Stimulated activated CD8-positive, alpha-beta memory T cell treated with anti-CD3 and anti-CD28 coated beads, Interleukin-7, amount 100 ng/mL, for 4 hours (primary cell): Measurements from ENCODE around the gene BRICD5.
"Not testable (repeated sequence)": the region's sequence is repeated elsewhere in the genome, so short reads cannot be mapped to it uniquely, and the experiment has no call there.

Experiments
- DNase-seq, 2 donors: peaks; one replicate each; pipeline ENCODE4 v3.0.0-alpha.2; 2020; ENCODE audit warnings: low read depth in 2 of 2

Gene BRICD5

GRCh38 chr16:2223221-2223941 lies 12.7 kb upstream of the BRICD5 start, which contains the start of gene E4F1:
Gene E4F1 (plus strand): TSS chr16:2223591. CDS start chr16:2223614, 23 bp downstream.
- DNase-seq = peak; percentile 98 to 99

- no peak for DNase-seq
Measured at GRCh38 chr16:2216330-2216729, 5.7 kb upstream of the BRICD5 start.

GRCh38 chr16:2214719-2214968 lies 4.0 kb upstream of the BRICD5 start, which contains the start of gene PGP:
Gene PGP (minus strand): TSS chr16:2214840. CDS start chr16:2214777, 63 bp downstream.
- DNase-seq = no peak

GRCh38 chr16:2213817-2214718 lies 3.4 kb upstream of the BRICD5 start:
- DNase-seq = no peak

DNA sequence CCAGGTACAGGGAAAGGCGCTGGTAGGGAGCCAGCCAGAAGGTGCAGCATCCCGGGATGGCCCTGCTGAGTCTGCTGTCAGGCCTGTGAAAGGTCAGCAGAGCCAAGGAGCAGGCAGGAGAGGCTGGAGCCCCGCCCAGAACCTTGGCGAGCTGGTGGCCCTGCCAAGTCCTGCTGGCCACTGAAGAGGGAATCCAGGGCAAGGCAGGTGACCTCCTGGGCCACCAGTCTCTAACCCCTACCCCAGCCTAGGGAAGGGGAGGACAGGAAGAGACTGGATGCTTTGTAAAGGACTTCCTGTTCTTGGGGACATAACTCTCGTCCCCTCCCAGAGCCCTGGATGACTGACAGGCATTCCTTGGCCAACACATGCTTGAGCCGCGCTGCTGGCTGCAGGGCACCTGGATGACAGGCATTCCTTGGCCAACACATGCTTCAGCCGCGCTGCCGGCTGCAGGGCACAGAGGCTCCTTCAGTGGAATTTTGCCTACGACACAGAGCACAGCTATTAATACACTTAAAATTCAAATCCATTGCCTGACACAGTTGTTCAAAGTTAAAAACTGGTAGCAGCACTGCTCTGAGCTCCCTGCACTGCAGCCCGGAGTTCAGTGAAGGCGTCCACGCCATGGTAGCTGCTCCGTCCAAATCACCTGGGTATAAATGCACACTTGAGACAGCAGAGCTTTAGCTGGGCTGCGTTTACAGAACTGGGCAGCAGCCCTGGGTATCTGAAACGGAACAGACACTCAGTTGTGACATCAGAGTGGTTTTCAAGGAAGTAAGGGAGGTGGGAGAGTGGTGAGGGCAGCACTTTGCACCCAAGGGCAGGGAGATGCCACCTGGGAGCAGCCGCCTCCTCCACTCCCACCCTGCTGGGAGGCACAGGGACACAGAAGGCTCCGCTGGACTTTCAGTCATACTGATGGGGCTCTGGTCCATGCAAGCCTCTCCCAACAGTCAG lies 2.0 kb upstream of the BRICD5 start:
- DNase-seq = no peak

DNA sequence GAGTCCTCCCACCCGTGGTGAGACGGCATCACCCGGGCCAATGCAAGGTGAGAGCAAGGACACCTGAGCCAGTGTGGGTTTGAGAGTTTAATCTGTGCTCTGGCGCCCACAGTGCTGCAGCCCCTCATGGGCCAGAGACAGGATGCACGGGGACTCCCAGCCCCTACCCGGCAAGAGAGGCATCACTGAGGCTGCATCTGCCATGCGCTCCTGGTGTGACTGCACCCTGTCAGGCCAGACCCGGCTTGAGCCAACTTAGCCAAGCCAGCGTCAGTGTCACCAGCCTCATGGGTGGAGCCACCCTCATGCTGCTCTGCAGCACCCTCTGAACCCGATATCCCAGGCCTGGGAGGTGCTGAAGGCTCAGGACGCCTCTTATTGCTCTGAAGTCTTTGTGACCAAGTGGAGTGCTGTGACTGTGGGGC lies 1.3 kb upstream of the BRICD5 start:
- no peak for DNase-seq

DNA sequence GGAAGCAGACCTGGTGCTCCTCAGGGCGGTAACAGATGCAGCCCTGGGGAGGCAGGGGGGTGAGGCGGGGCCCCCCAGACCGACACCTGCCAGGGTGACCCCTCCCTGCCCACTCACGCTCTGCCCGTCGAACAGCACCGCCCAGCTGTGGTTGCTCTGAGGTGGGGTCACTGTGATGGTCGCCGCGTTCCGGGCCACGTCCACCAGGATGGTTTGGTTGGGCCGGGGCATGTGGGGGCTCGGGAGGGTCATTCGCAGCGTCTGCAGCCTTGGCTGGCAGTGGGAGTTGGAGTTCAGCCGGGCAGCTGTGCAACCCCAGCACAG lies 692 bp downstream of the BRICD5 start:
- no peak for DNase-seq

- no peak for DNase-seq
Measured at GRCh38 chr16:2209258-2210008, 1.2 kb downstream of the BRICD5 start.

- no peak for DNase-seq
Measured at GRCh38 chr16:2208772-2209171, 1.9 kb downstream of the BRICD5 start.

DNA sequence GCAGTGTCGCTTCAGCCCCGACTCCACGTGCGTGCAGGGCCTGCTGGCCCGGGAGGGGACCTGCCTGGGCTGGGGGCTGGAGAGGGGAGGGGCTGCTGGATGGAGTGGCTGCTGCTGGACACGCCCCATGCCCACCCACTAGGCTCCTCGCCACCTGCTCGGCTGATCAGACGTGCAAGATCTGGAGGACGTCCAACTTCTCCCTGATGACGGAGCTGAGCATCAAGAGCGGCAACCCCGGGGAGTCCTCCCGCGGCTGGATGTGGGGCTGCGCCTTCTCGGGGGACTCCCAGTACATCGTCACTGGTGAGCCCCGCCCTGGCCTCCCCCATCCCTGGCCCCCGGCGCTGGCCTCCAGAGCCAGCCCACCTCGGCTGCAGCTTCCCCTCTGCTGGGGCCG lies 2.4 kb downstream of the BRICD5 start:
- DNase-seq = no peak

DNA sequence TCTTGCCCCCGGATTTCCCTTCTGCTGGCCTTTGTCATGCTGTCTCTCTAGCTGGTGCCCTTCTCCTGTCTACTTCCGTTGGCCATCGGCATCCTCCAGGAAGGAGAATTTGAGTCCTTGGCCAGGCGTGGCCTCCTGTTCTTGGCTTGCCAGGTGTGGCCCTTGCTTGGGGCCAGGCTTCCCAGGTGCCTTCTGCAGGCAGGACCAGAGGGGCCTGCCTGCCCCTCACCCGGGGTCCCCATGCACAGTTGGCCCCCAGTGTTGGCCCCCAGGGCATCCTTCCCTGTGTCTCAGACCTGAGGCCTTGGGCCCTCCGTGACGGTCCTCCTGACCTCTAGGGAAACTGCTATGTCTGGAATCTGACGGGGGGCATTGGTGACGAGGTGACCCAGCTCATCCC lies 2.8 kb downstream of the BRICD5 start:
- DNase-seq = no peak

DNA sequence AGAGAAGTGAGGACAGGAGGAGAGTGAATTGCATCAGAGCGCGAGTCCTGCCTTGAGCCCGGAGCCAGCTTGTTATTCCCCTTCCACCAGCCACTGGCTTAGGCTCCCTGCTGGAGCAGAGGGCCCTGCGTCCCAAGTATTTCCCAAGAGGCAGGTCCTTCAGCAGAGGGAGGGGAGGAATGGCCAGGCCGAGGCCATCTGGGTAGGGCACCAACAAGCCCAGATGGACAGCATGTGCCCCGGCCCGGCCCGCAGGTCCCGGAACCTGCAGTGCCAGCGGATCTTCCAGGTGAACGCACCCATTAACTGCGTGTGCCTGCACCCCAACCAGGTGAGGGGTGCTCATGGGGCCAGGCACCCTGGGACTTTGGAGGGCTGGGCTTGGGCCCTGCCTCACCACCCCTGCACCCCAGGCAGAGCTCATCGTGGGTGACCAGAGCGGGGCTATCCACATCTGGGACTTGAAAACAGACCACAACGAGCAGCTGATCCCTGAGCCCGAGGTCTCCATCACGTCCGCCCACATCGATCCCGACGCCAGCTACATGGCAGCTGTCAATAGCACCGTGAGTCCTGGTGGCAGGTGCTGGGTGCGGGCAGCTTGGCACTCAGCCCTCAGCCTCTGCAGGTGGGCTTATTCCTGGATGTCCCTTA lies 3.8 kb downstream of the BRICD5 start:
- DNase-seq = no peak

DNA sequence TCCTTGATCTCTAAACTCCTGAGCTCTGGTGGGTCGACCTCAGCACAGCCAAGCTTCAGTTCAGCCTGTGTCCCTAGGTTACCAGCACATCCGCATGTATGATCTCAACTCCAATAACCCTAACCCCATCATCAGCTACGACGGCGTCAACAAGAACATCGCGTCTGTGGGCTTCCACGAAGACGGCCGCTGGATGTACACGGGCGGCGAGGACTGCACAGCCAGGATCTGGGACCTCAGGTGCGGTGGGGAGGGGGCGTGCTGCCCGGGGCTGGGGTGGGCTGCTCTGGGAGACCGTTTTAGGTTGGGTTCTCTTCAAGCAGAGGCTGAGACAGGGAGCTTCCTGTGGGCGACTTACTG lies 4.3 kb downstream of the BRICD5 start:
- no peak for DNase-seq

GRCh38 chr16:2205967-2206313 lies 4.7 kb downstream of the BRICD5 start:
- no peak for DNase-seq

DNA sequence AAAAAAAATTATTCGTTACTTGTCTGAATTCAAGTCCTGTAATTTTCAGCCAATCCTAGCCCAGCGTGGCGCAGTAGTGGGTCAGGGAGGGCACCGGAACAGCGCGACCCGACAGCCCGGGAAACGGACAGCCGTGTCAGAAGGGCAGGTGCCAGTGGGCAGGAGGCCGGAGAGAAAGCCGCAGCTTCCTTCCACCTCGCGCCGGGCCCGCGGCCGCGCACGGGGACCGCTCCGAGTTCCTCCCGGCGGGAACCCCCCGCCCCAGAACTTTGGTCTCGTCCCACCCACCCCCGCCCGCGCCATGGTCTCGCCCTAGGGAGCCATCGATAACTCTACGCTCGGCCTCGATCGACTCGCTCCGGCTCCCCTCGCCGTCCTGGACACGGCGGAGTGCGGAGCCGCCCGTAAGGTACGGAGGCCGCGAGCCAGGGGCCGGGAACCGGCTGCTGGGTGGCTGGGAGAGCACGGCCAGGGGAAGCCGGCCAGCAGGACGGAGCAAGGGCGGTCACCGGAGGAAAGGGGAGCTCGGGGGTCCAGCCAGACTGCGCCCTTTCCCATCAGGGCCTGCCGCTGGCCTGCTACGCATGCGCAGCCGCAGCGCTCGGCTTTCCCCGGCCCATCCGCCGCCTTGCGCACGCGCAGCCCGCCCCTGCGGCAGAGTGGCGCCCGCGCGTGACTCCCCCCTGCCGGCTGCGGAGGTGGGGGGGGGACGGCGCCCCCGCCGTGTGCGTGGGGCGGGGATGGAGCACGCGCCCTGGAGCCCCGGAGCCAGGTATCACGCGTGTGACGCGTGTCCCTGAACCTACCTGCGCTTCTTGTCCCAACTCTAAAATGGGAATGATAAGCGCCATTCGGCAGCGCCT lies 5.3 kb downstream of the BRICD5 start, which contains the start of gene MLST8:
MLST8 (plus strand) TSS at position 351 of the 863 bp plus-strand sequence. CDS start 632 bp downstream, outside the sequence.
- DNase-seq = peak; percentile 75 to 89

- no peak for DNase-seq
Measured at GRCh38 chr16:2204416-2205103, 6.1 kb downstream of the BRICD5 start.

DNA sequence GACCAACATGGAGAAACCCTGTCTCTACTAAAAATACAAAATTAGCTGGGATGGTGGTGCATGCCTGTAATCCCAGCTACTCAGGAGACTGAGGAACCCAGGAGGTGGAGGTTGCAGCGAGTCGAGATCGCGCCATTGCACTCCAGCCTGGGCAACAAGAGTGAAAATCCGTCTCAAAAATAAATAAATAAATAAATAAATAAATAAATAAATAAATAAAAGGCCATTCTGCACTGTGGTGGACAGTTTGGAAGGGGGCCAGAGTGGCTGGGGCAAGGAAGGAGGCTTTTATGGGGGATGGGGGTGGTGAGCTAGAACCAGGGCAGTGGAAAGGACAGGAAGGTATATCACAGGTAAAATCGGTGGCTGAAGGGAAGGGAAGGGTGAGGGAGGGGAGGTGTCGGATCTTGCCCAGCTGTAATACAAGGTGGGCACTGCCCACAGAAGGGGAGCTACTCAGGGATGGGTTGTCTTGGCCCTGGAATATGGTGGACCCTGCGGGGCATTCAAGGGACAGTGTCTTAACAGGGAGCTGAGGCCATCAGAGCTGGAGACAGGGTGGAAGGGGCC lies 7.5 kb downstream of the BRICD5 start:
- not testable (repeated sequence) for DNase-seq

- DNase-seq = no peak
Measured at GRCh38 chr16:2200313-2200712, 10.3 kb downstream of the BRICD5 start.

- DNase-seq = no peak
Measured at GRCh38 chr16:2199621-2200139, 11.0 kb downstream of the BRICD5 start.
